ENCODE measurements around the gene CYB5RL. TPM values are rescaled to one million over a fixed set of nuclear protein-coding genes. Genes with fewer than 3 reads are reported as not detected.

CYB5RL gene
- total and polyA plus RNA-seq, 10 donors, result 1.3 to 15.1 (median 8.9) TPM

- no peak for TF ChIP-seq POLR2A (IDR thresholded peaks at IDR 0.05)
- peak in 2 of 3 donors; percentile 55 to 64 for TF ChIP-seq POLR2AphosphoS5 (IDR thresholded peaks at IDR 0.05)
- TF ChIP-seq, protein P1, sequence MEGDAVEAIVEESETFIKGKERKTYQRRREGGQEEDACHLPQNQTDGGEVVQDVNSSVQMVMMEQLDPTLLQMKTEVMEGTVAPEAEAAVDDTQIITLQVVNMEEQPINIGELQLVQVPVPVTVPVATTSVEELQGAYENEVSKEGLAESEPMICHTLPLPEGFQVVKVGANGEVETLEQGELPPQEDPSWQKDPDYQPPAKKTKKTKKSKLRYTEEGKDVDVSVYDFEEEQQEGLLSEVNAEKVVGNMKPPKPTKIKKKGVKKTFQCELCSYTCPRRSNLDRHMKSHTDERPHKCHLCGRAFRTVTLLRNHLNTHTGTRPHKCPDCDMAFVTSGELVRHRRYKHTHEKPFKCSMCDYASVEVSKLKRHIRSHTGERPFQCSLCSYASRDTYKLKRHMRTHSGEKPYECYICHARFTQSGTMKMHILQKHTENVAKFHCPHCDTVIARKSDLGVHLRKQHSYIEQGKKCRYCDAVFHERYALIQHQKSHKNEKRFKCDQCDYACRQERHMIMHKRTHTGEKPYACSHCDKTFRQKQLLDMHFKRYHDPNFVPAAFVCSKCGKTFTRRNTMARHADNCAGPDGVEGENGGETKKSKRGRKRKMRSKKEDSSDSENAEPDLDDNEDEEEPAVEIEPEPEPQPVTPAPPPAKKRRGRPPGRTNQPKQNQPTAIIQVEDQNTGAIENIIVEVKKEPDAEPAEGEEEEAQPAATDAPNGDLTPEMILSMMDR (IDR thresholded peaks at IDR 0.05 in 8 of 11, conservative IDR thresholded peaks at IDR 0.05 in 3 of 11), result no peak
- Histone ChIP-seq H3K27me3 (replicated peaks in 1 of 7) (no peaks in the 10 kb centered on the region), H3K27ac (peak overlapping the region in 4 of 8 donors; percentile 10 to 39 (median 22)), H3K36me3 (peaks cover 0 to 85% (median 6%) of the 10 kb centered on the region in 6 donors), H3K9me3 (no peaks in the 10 kb centered on the region), H3K4me1 (peaks cover 0 to 51% (median 22%) of the 10 kb centered on the region in 6 donors), H3K4me3 (no peak overlapping the region)
- intact Hi-C loops (cut with DNase I; ENCODE audit: low total_unique reads), result no loop called here
- WGBS, 5 donors, result 61 to 87% (median 71%) methylated on average over 3 to 4 of the region's 4 CpGs
- DNase-seq, result no peak
Measured at GRCh38 chr1:54245501-54245900, 45.7 kb upstream of the CYB5RL start.

DNA sequence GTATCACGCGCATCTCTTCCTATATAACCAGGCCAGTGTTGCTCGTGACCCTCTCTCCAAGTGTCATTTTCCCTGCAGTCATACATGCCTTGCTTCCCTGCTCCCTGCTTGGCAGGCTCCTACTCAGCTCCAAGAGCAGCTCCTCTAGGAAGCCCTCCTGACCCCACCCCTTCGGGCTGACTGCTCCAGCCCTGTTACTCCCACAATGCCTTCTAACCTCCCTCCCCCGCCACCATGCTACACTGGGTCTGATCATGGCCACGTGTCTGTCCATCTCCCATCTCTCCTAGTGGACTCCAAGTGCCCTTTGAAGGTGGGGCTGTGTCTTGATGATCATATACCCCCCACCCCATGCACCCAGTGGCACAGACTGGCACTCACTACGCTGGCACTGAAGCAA, 44.8 kb upstream of the CYB5RL start:
- intact Hi-C loops (cut with DNase I; ENCODE audit: low total_unique reads), result no loop called here
- 81 to 91% (median 82%) methylated on average over 7 of the region's 7 CpGs for WGBS, 5 donors
- peaks cover 0 to 92% (median 7%) of the 10 kb centered on the region in 6 donors for H3K36me3 ChIP-seq
- no peaks in the 10 kb centered on the region for H3K27me3 ChIP-seq (replicated peaks in 1 of 7)
- no peaks in the 10 kb centered on the region for H3K9me3 ChIP-seq
- TF ChIP-seq POLR2A (IDR thresholded peaks at IDR 0.05), result no peak
- peak in 1 of 3 donors; percentile 53 for TF ChIP-seq POLR2AphosphoS5 (IDR thresholded peaks at IDR 0.05)
- H3K27ac ChIP-seq, result peak overlapping the region in 4 of 8 donors; percentile 10 to 39 (median 22)
- peaks cover 0 to 46% (median 18%) of the 10 kb centered on the region in 6 donors for H3K4me1 ChIP-seq
- H3K4me3 ChIP-seq, result no peak overlapping the region
- no peak for DNase-seq

DNA sequence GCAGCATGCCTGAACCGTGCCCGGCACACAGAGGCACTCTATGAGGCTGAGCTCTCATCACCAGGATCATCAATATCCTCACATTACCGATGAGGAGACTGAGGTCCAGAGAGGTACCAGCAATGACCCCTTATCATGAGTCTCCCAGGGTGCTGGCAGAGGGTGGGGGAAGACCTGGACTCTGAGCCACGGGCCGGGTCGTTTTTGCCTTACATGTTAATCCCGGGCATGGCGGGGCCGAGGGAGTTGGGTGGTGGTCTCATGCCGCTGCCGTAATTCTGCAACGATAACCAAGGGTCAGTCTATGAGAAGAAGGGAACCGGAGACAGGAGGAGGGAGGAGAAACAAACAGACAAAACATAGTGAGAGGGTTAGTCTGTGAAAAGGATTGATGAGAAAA, 43.2 kb upstream of the CYB5RL start:
- DNase-seq, result no peak
- WGBS, 5 donors, result 95 to 97% (median 96%) methylated on average over 13 of the region's 13 CpGs
- no peaks in the 10 kb centered on the region for H3K9me3 ChIP-seq
- H3K27me3 ChIP-seq (replicated peaks in 1 of 7), result no peaks in the 10 kb centered on the region
- no peak overlapping the region for H3K27ac ChIP-seq
- H3K4me1 ChIP-seq, result peaks cover 0 to 40% (median 14%) of the 10 kb centered on the region in 6 donors
- TF ChIP-seq POLR2AphosphoS5 (IDR thresholded peaks at IDR 0.05) (no peak), POLR2A (IDR thresholded peaks at IDR 0.05) (no peak)
- intact Hi-C loops (cut with DNase I; ENCODE audit: low total_unique reads), result no loop called here
- H3K36me3 ChIP-seq, result peaks cover 0 to 96% (median 13%) of the 10 kb centered on the region in 6 donors
- H3K4me3 ChIP-seq, result no peak overlapping the region

- 75 to 82% (median 77%) methylated on average over 5 to 6 of the region's 6 CpGs for WGBS, 5 donors
- DNase-seq, result no peak
- Histone ChIP-seq H3K27ac (no peak overlapping the region), H3K4me3 (no peak overlapping the region), H3K4me1 (peaks cover 0 to 38% (median 13%) of the 10 kb centered on the region in 6 donors), H3K9me3 (no peaks in the 10 kb centered on the region), H3K36me3 (peaks cover 0 to 98% (median 24%) of the 10 kb centered on the region in 6 donors), H3K27me3 (replicated peaks in 1 of 7) (no peaks in the 10 kb centered on the region)
- intact Hi-C loops (cut with DNase I; ENCODE audit: low total_unique reads), result no loop called here
- TF ChIP-seq POLR2AphosphoS5 (IDR thresholded peaks at IDR 0.05) (no peak), POLR2A (IDR thresholded peaks at IDR 0.05) (no peak)
- TF ChIP-seq, protein P1 (IDR thresholded peaks at IDR 0.05 in 8 of 11, conservative IDR thresholded peaks at IDR 0.05 in 3 of 11), result no peak
Measured at GRCh38 chr1:54241364-54241763, 41.5 kb upstream of the CYB5RL start.

- Histone ChIP-seq H3K4me3 (no peak overlapping the region), H3K36me3 (peaks cover 0 to 98% (median 27%) of the 10 kb centered on the region in 6 donors), H3K4me1 (peaks cover 0 to 32% (median 12%) of the 10 kb centered on the region in 6 donors), H3K27me3 (replicated peaks in 1 of 7) (no peaks in the 10 kb centered on the region), H3K27ac (no peak overlapping the region), H3K9me3 (no peaks in the 10 kb centered on the region)
- 93 to 98% (median 96%) methylated on average over 5 to 12 of the region's 12 CpGs for WGBS, 5 donors
- intact Hi-C loops (cut with DNase I; ENCODE audit: low total_unique reads), result no loop called here
- TF ChIP-seq POLR2A (IDR thresholded peaks at IDR 0.05), result no peak
- TF ChIP-seq POLR2AphosphoS5 (IDR thresholded peaks at IDR 0.05), result no peak
- TF ChIP-seq, protein P1 (IDR thresholded peaks at IDR 0.05 in 8 of 11, conservative IDR thresholded peaks at IDR 0.05 in 3 of 11), result no peak
- no peak for DNase-seq
Measured at GRCh38 chr1:54240741-54241335, 41.0 kb upstream of the CYB5RL start.
